IMR-90 (cell line): ENCODE measurements around the gene TEAD1. TPM values are rescaled to one million over a fixed set of nuclear protein-coding genes. Genes with fewer than 3 reads are reported as not detected.

Experiments
- ATAC-seq: fragments of 200-7000 bp; cut with Tn5 transposase; 2 replicates; pipeline ENCODE4 v1.9.1; 2020; ENCODE audit warnings: low read depth, mild to moderate bottlenecking, moderate library complexity
- BruUV-seq: library from RNA; stranded (reverse); fragments of 400-500 nt; replicated peaks from 2 replicates; lab custom pipeline; 2021; lab: Mats Ljungman, UMichigan
- CTCF ChIA-PET: fragments of 300-600 bp; formaldehyde crosslinking; extraction: SDS; loops from one replicate; lab custom pipeline; 2021; ENCODE audit warnings: antibody characterized with exemption; lab: Yijun Ruan, JAX
- POLR2A ChIA-PET: fragments of 300-600 bp; sonication (Branson Sonifier 250); formaldehyde crosslinking; loops from one replicate; lab custom pipeline; 2022; ENCODE audit warnings: antibody characterized with exemption; ENCODE audit not compliant: unreplicated experiment; lab: Charles Lee
- DNase-seq: peaks from one replicate; pipeline ENCODE4 v3.0.0; 2013
- H2AFZ ChIP-seq: replicated peaks from 2 replicates; pipeline ENCODE3; 2013; ENCODE audit warnings: low read length, mild to moderate bottlenecking; ENCODE audit not compliant: poor library complexity
- H2AK5ac ChIP-seq: 2 replicates; pipeline ENCODE4 v1.6.1; 2013; ENCODE audit warnings: low read depth, low read length, inconsistent platforms
- H2AK9ac ChIP-seq: replicated peaks from 2 replicates; pipeline ENCODE3; 2013; ENCODE audit warnings: mild to moderate bottlenecking, low read depth, low read length, moderate library complexity; ENCODE audit not compliant: poor library complexity
- H2BK120ac ChIP-seq: 2 replicates; pipeline ENCODE4 v1.6.1; 2013; ENCODE audit warnings: low read depth, low read length, inconsistent platforms
- H2BK15ac ChIP-seq: 3 replicates; pipeline ENCODE4 v1.6.1; 2013; ENCODE audit warnings: low read depth, low read length, inconsistent platforms
- H2BK20ac ChIP-seq: 2 replicates; pipeline ENCODE4 v1.6.1; 2013; ENCODE audit warnings: low read depth, mild to moderate bottlenecking, inconsistent platforms, low read length, moderate library complexity
- H2BK5ac ChIP-seq: 2 replicates; pipeline ENCODE4 v1.6.1; 2013; ENCODE audit warnings: mild to moderate bottlenecking, low read depth, low read length, inconsistent platforms; ENCODE audit not compliant: poor library complexity, severe bottlenecking
- H3K14ac ChIP-seq: replicated peaks from 2 replicates; pipeline ENCODE4 v1.6.1; 2013; ENCODE audit warnings: low read depth, low read length, inconsistent platforms
- H3K18ac ChIP-seq: 2 replicates; pipeline ENCODE4 v1.6.1; 2013; ENCODE audit warnings: low read depth, low read length, control low read depth
- H3K23ac ChIP-seq: 2 replicates; pipeline ENCODE4 v1.6.1; 2013; ENCODE audit warnings: low read depth, low read length, inconsistent platforms
- H3K27ac ChIP-seq: 2 replicates; pipeline ENCODE4 v1.5.1; 2013; ENCODE audit warnings: mild to moderate bottlenecking, control low read depth, low read length; ENCODE audit not compliant: insufficient read depth
- H3K27me3 ChIP-seq: 2 replicates; pipeline ENCODE4 v1.6.1; 2013; ENCODE audit warnings: low read length; ENCODE audit not compliant: control insufficient read depth, insufficient read depth
- H3K36me3 ChIP-seq: 2 replicates; pipeline ENCODE4 v1.6.1; 2013; ENCODE audit warnings: low read length, mixed read lengths; ENCODE audit not compliant: control insufficient read depth, insufficient read depth
- H3K4ac ChIP-seq: 2 replicates; pipeline ENCODE4 v1.6.1; 2013; ENCODE audit warnings: low read depth, low read length, inconsistent platforms
- H3K4me1 ChIP-seq: 2 replicates; pipeline ENCODE4 v1.6.1; 2013; ENCODE audit warnings: low read length, mixed read lengths; ENCODE audit not compliant: control insufficient read depth, insufficient read depth
- H3K4me2 ChIP-seq: 2 replicates; pipeline ENCODE4 v1.6.1; 2013; ENCODE audit warnings: low read depth, mild to moderate bottlenecking, control low read depth, low read length, moderate library complexity
- H3K4me3 ChIP-seq: 2 replicates; pipeline ENCODE4 v1.5.1; 2013; ENCODE audit warnings: low read depth, mild to moderate bottlenecking, control low read depth, low read length, moderate library complexity; ENCODE audit not compliant: insufficient read depth
- H3K56ac ChIP-seq: 2 replicates; pipeline ENCODE4 v1.6.1; 2013; ENCODE audit warnings: low read length, inconsistent platforms; ENCODE audit not compliant: insufficient read depth; ENCODE audit errors: extremely low read depth
- H3K79me1 ChIP-seq, 2 experiments: 2 replicates each; pipeline ENCODE4 v1.6.1; 2013; ENCODE audit warnings: low read length in 2 of 2, inconsistent platforms in 1 of 2, low read depth in 1 of 2
- H3K9ac ChIP-seq: 2 replicates; pipeline ENCODE4 v1.6.1; 2013; ENCODE audit warnings: low read depth, low read length, control low read depth
- H3K9me1 ChIP-seq: 2 replicates; pipeline ENCODE4 v1.6.1; 2013; ENCODE audit warnings: low read length, inconsistent platforms; ENCODE audit not compliant: insufficient read depth
- H3K9me3 ChIP-seq: 2 replicates; pipeline ENCODE4 v1.6.1; 2013; ENCODE audit warnings: low read length; ENCODE audit not compliant: control insufficient read depth, insufficient read depth
- H4K20me1 ChIP-seq: 2 replicates; pipeline ENCODE4 v1.6.1; 2013; ENCODE audit warnings: low read length, inconsistent platforms; ENCODE audit not compliant: insufficient read depth
- H4K5ac ChIP-seq: 2 replicates; pipeline ENCODE4 v1.6.1; 2013; ENCODE audit warnings: mild to moderate bottlenecking, low read depth, low read length, control low read depth
- H4K8ac ChIP-seq, 2 experiments: 2 replicates each; pipeline ENCODE4 v1.6.1; 2013; ENCODE audit warnings: low read depth in 2 of 2, low read length in 2 of 2, control low read depth in 1 of 2, inconsistent platforms in 1 of 2
- H4K91ac ChIP-seq: 2 replicates; pipeline ENCODE4 v1.6.1; 2013; ENCODE audit warnings: low read depth, low read length, inconsistent platforms; ENCODE audit not compliant: insufficient read depth
- CHD1 ChIP-seq: IDR thresholded peaks from 2 replicates; pipeline ENCODE4 v1.6.1; 2012; ENCODE audit warnings: low read depth, low read length, improper control_type of control experiment
- CTCF ChIP-seq: conservative IDR thresholded peaks from 2 replicates; pipeline ENCODE4 v1.5.1; 2012; ENCODE audit warnings: mild to moderate bottlenecking, low read depth, low read length, improper control_type of control experiment
- MAFK ChIP-seq: IDR thresholded peaks from 2 replicates; pipeline ENCODE4 v1.6.1; 2012; ENCODE audit warnings: low read depth, low read length, improper control_type of control experiment
- RAD21 ChIP-seq: IDR thresholded peaks from 2 replicates; pipeline ENCODE4 v1.6.1; 2012; ENCODE audit warnings: low read length, improper control_type of control experiment
- RCOR1 ChIP-seq: IDR thresholded peaks from 2 replicates; pipeline ENCODE4 v1.6.1; 2012; ENCODE audit warnings: mild to moderate bottlenecking, low read length, improper control_type of control experiment; ENCODE audit not compliant: insufficient replicate concordance
- WGBS, 2 experiments: methylation state at CpG; one replicate each; pipeline versions ENCODE4 v1.1.5 to v1.1.7; 2013; ENCODE audit warnings: missing lambda C conversion rate in 2 of 2; ENCODE audit not compliant: insufficient read length in 1 of 2; ENCODE audit errors: extremely low coverage in 2 of 2; 5-methylcytosine and 5-hydroxymethylcytosine counted together
- dilution Hi-C: fragments of 300-500 bp; cut with HindIII; formaldehyde crosslinking; loops from one replicate; pipeline ENCODE4 v1.14.3; 2018; ENCODE audit warnings: low sequenced_read_pairs; ENCODE audit not compliant: unreplicated experiment
- in situ Hi-C: fragments of 300-500 bp; cut with MboI; formaldehyde crosslinking; loops from 3 replicates; pipeline ENCODE4 v1.14.3; 2019; ENCODE audit warnings: low sequenced_read_pairs, inconsistent platforms, mixed read lengths
- intact Hi-C: fragments of 100-400 bp; cut with micrococcal nuclease; formaldehyde crosslinking; loops from 2 replicates; pipeline ENCODE4 v1.10.0; 2022
- polyA plus RNA-seq, 3 experiments: library from polyadenylated mRNA; depleted of rRNA; stranded (reverse); fragments of >200 nt; gene quantifications; 2 replicates each; pipeline ENCODE4 v1.2.3, GENCODE V29; 2012; ENCODE audit warnings: low replicate concordance in 1 of 3
- total RNA-seq: library from RNA; depleted of rRNA; stranded (reverse); fragments of >200 nt; gene quantifications from 2 replicates; pipeline ENCODE4 v1.2.3, GENCODE V29; 2012

The TEAD1 gene
- total and polyA plus RNA-seq, 2 of the 4 experiments (the other 2 are of a cell fraction), result 51.8 to 69.2 TPM

- no peaks in the 10 kb centered on the region for H3K4me1 ChIP-seq
- H3K4me2 ChIP-seq, result no peak overlapping the region
- dilution Hi-C loops, result no loop called here
- TF ChIP-seq CHD1 (no peak), RAD21 (no peak), MAFK (no peak), CTCF (no peak), RCOR1 (no peak)
- no peak overlapping the region for H2BK5ac ChIP-seq
- in situ Hi-C loops, result no loop called here
- no peak overlapping the region for H2AFZ ChIP-seq
- ChIA-PET POLR2A (no interaction called here), CTCF (interaction anchor here (0.6 kb wide), 1 partner anchor 103 kb away, joined by 4 read pairs; no protein-coding TSS in a partner anchor)
- no peak overlapping the region for H2BK20ac ChIP-seq
- no peak overlapping the region for H3K4ac ChIP-seq
- no peaks in the 10 kb centered on the region; a peak in 1 of 4 replicates for H3K79me1 ChIP-seq
- no peaks in the 10 kb centered on the region for H3K9me3 ChIP-seq
- no peaks in the 10 kb centered on the region for H4K20me1 ChIP-seq
- no peak overlapping the region for H4K5ac ChIP-seq
- H3K9me1 ChIP-seq, result no peaks in the 10 kb centered on the region
- no peak overlapping the region for H3K14ac ChIP-seq
- intact Hi-C loops, result no loop called here
- H3K27me3 ChIP-seq, result no peaks in the 10 kb centered on the region
- no TSS peak for BruUV-seq
- no peak overlapping the region for H2BK15ac ChIP-seq
- no peak overlapping the region for H3K9ac ChIP-seq
- no peaks in the 10 kb centered on the region for H3K36me3 ChIP-seq
- no peak overlapping the region for H2BK120ac ChIP-seq
- WGBS, 2 experiments, result no CpG with 5 or more reads among the region's 3 CpGs
- no peak overlapping the region for H4K91ac ChIP-seq
- H3K18ac ChIP-seq, result no peak overlapping the region
- DNase-seq (no peak), ATAC-seq (no peak)
- H3K23ac ChIP-seq, result no peak overlapping the region
- H2AK5ac ChIP-seq, result no peak overlapping the region
- no peak overlapping the region for H3K27ac ChIP-seq
- no peak overlapping the region for H2AK9ac ChIP-seq
- H3K56ac ChIP-seq, result no peak overlapping the region
- no peak overlapping the region for H4K8ac ChIP-seq
- H3K4me3 ChIP-seq, result no peak overlapping the region
Observed at GRCh38 chr11:12657336-12657735, 16.9 kb upstream of the TEAD1 start.
